HepG2 (cell line): ENCODE results near the gene MICALL2. TPM values are rescaled to one million over a fixed set of nuclear protein-coding genes. Genes with fewer than 3 reads are reported as not detected.

ENCODE experiments used
- EED ChIP-seq: sonication (generic); formaldehyde crosslinking; IDR thresholded peaks from 2 replicates; pipeline ENCODE4 v1.5.0; 2020; ENCODE audit warnings: mild to moderate bottlenecking, missing genetic modification reagents
- ETV5 ChIP-seq: IDR thresholded peaks from 2 replicates; pipeline ENCODE4 v1.6.1; 2018; ENCODE audit warnings: missing biosample characterization, missing genetic modification reagents, inconsistent platforms, borderline replicate concordance
- GTF3A ChIP-seq: sonication (generic); formaldehyde crosslinking; conservative IDR thresholded peaks from 2 replicates; pipeline ENCODE4 v1.4.0; 2020; ENCODE audit warnings: mild to moderate bottlenecking, missing genetic modification reagents
- GZF1 ChIP-seq: sonication (generic); formaldehyde crosslinking; IDR thresholded peaks from 2 replicates; pipeline ENCODE4 v1.5.1; 2020; ENCODE audit warnings: mild to moderate bottlenecking, missing genetic modification reagents
- ONECUT2 ChIP-seq: sonication (generic); formaldehyde crosslinking; IDR thresholded peaks from 2 replicates; pipeline ENCODE4 v1.4.0; 2020; ENCODE audit warnings: missing genetic modification reagents
- RBM39 ChIP-seq: fragments of 200-400 bp; formaldehyde crosslinking; IDR thresholded peaks from one replicate; pipeline ENCODE4 v1.6.1; 2018; ENCODE audit warnings: antibody characterized with exemption, mild to moderate bottlenecking, low read depth, low read length; ENCODE audit not compliant: poor library complexity, severe bottlenecking
- SNAPC2 ChIP-seq: sonication (generic); formaldehyde crosslinking; IDR thresholded peaks from 2 replicates; pipeline ENCODE4 v1.8.1; 2022; ENCODE audit warnings: mild to moderate bottlenecking, missing genetic modification reagents
- XBP1 ChIP-seq: sonication (generic); formaldehyde crosslinking; IDR thresholded peaks from 2 replicates; pipeline ENCODE4 v1.5.0; 2020; ENCODE audit warnings: missing genetic modification reagents
- ZNF136 ChIP-seq: sonication (generic); formaldehyde crosslinking; IDR thresholded peaks from 2 replicates; pipeline ENCODE4 v1.8.1; 2022; ENCODE audit warnings: low read depth, mild to moderate bottlenecking, moderate library complexity, missing genetic modification reagents
- ZNF253 ChIP-seq: sonication (generic); formaldehyde crosslinking; IDR thresholded peaks from 2 replicates; pipeline ENCODE4 v1.8.0; 2022; ENCODE audit warnings: mild to moderate bottlenecking, missing genetic modification reagents, borderline replicate concordance
- ZNF274 ChIP-seq: sonication (generic); formaldehyde crosslinking; IDR thresholded peaks from 2 replicates; pipeline ENCODE4 v1.5.1; 2020; ENCODE audit warnings: mild to moderate bottlenecking, missing genetic modification reagents
- ZNF549 ChIP-seq: sonication (generic); formaldehyde crosslinking; IDR thresholded peaks from 2 replicates; pipeline ENCODE4 v1.5.0; 2020; ENCODE audit warnings: missing genetic modification reagents
- ZNF572 ChIP-seq: sonication (generic); formaldehyde crosslinking; IDR thresholded peaks from 2 replicates; pipeline ENCODE4 v1.5.1; 2020; ENCODE audit warnings: mild to moderate bottlenecking, missing genetic modification reagents
- ZNF580 ChIP-seq: IDR thresholded peaks from 2 replicates; pipeline ENCODE4 v1.6.1; 2016; ENCODE audit warnings: low read depth, borderline replicate concordance
- ZNF598 ChIP-seq: sonication (generic); formaldehyde crosslinking; IDR thresholded peaks from 2 replicates; pipeline ENCODE4 v1.5.1; 2020; ENCODE audit warnings: mild to moderate bottlenecking, missing genetic modification reagents, borderline replicate concordance
- ZNF710 ChIP-seq: sonication (generic); formaldehyde crosslinking; IDR thresholded peaks from 2 replicates; pipeline ENCODE4 v1.5.0; 2020; ENCODE audit warnings: mild to moderate bottlenecking, missing genetic modification reagents, borderline replicate concordance
- ZNF720 ChIP-seq: sonication (generic); formaldehyde crosslinking; IDR thresholded peaks from 2 replicates; pipeline ENCODE4 v1.4.0; 2020; ENCODE audit warnings: missing genetic modification reagents
- ZNF749 ChIP-seq: sonication (generic); formaldehyde crosslinking; IDR thresholded peaks from 2 replicates; pipeline ENCODE4 v1.8.0; 2022; ENCODE audit warnings: mild to moderate bottlenecking, missing genetic modification reagents, moderate library complexity, borderline replicate concordance
- polyA plus RNA-seq, 8 experiments: library from polyadenylated mRNA; depleted of rRNA in 3 of 8; stranded (reverse) in 7 of 8; unstranded in 1 of 8; fragments of >200 nt; fragmentation: Illumina TruSeq in 4 of 8; extraction: Trizol in 4 of 8; gene quantifications; 2 replicates each; pipeline versions ENCODE4 v1.2.1 to v1.2.3, GENCODE V29; 2011 to 2016; ENCODE audit warnings: low read depth in 4 of 8, missing spikeins in 1 of 8, mixed read lengths in 1 of 8; ENCODE audit not compliant: insufficient read depth in 1 of 8
- total RNA-seq, 5 experiments: library from RNA; depleted of rRNA; stranded (reverse); fragments of >200 nt; fragmentation: Illumina TruSeq; extraction: Trizol; gene quantifications; 2 replicates each; pipeline ENCODE4 v1.2.3, GENCODE V29; 2016; ENCODE audit warnings: low read depth in 1 of 5
- TF ChIP-seq, protein P1 (sequence below): sonication (generic); formaldehyde crosslinking; IDR thresholded peaks from 2 replicates; pipeline ENCODE4 v1.8.0; 2022; ENCODE audit warnings: missing genetic modification reagents, mild to moderate bottlenecking, borderline replicate concordance
- TF ChIP-seq, protein P2 (sequence below): sonication (generic); formaldehyde crosslinking; IDR thresholded peaks from 2 replicates; pipeline ENCODE4 v1.8.0; 2022; ENCODE audit warnings: mild to moderate bottlenecking, missing genetic modification reagents, borderline replicate concordance
- TF ChIP-seq, protein P3 (sequence below): sonication (generic); formaldehyde crosslinking; IDR thresholded peaks from 2 replicates; pipeline ENCODE4 v1.5.0; 2020; ENCODE audit warnings: missing genetic modification reagents, mild to moderate bottlenecking, borderline replicate concordance
- TF ChIP-seq, protein P4 (sequence below): sonication (generic); formaldehyde crosslinking; IDR thresholded peaks from 2 replicates; pipeline ENCODE4 v1.5.0; 2020; ENCODE audit warnings: mild to moderate bottlenecking, low read depth, missing genetic modification reagents, borderline replicate concordance

Gene MICALL2
- total and polyA plus RNA-seq, 2 of the 13 experiments (the other 11 are each of a cell fraction or from before 2014, with no cell fraction given) = 5.8 to 12.4 TPM

- TF ChIP-seq XBP1 (CRISPR knock-in tag) (no peak), ZNF720 (no peak), RBM39 (no peak), EED (CRISPR knock-in tag) (no peak), SNAPC2 (CRISPR knock-in tag) (no peak), ZNF710 (CRISPR knock-in tag) (no peak), ZNF274 (CRISPR knock-in tag) (0 out of 2 replicates have a peak, but pooled peaks have one; percentile 41), ZNF598 (CRISPR knock-in tag) (no peak), ZNF549 (CRISPR knock-in tag) (no peak), ETV5 (no peak), ZNF572 (CRISPR knock-in tag) (no peak), ZNF136 (CRISPR knock-in tag) (no peak), ZNF749 (no peak), ZNF253 (CRISPR knock-in tag) (no peak), GZF1 (no peak), ONECUT2 (CRISPR knock-in tag) (no peak), ZNF580 (CRISPR knock-in tag) (no peak), GTF3A (no peak)
- TF ChIP-seq, protein P1, sequence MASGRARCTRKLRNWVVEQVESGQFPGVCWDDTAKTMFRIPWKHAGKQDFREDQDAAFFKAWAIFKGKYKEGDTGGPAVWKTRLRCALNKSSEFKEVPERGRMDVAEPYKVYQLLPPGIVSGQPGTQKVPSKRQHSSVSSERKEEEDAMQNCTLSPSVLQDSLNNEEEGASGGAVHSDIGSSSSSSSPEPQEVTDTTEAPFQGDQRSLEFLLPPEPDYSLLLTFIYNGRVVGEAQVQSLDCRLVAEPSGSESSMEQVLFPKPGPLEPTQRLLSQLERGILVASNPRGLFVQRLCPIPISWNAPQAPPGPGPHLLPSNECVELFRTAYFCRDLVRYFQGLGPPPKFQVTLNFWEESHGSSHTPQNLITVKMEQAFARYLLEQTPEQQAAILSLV (CRISPR knock-in tag) = no peak
- TF ChIP-seq, protein P2, sequence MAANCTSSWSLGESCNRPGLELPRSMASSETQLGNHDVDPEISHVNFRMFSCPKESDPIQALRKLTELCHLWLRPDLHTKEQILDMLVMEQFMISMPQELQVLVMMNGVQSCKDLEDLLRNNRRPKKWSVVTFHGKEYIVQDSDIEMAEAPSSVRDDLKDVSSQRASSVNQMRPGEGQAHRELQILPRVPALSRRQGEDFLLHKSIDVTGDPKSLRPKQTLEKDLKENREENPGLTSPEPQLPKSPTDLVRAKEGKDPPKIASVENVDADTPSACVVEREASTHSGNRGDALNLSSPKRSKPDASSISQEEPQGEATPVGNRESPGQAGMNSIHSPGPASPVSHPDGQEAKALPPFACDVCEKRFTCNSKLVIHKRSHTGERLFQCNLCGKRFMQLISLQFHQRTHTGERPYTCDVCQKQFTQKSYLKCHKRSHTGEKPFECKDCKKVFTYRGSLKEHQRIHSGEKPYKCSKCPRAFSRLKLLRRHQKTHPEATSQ (CRISPR knock-in tag) = no peak
- TF ChIP-seq, protein P3, sequence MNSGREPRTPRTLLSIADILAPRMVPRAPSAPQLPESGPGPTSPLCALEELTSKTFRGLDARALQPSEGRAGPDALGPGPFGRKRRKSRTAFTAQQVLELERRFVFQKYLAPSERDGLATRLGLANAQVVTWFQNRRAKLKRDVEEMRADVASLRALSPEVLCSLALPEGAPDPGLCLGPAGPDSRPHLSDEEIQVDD (CRISPR knock-in tag) = no peak
- TF ChIP-seq, protein P4, sequence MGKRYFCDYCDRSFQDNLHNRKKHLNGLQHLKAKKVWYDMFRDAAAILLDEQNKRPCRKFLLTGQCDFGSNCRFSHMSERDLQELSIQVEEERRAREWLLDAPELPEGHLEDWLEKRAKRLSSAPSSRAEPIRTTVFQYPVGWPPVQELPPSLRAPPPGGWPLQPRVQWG = no peak
These were observed 26.7 kb downstream of the MICALL2 start (continued) for GRCh38 chr7:1432411-1433082.
